ENCODE results near the gene UBQLN3.

GRCh38 chr11:5467527-5467926 is 42.2 kb downstream of the UBQLN3 start:
- TF ChIP-seq CEBPB (IDR thresholded peaks at IDR 0.05) (no peak), RAD21 (IDR thresholded peaks at IDR 0.05; ENCODE audit: low read depth) (no peak), EP300 (IDR thresholded peaks at IDR 0.05; ENCODE audit: borderline replicate concordance) (no peak), TCF12 (IDR thresholded peaks at IDR 0.05; ENCODE audit: low read depth) (no peak), ZBTB7A (IDR thresholded peaks at IDR 0.05; ENCODE audit: low read depth) (no peak), FOXM1 (IDR thresholded peaks at IDR 0.05; ENCODE audit: borderline replicate concordance, low read depth) (no peak)
- TF ChIP-seq, protein P1, sequence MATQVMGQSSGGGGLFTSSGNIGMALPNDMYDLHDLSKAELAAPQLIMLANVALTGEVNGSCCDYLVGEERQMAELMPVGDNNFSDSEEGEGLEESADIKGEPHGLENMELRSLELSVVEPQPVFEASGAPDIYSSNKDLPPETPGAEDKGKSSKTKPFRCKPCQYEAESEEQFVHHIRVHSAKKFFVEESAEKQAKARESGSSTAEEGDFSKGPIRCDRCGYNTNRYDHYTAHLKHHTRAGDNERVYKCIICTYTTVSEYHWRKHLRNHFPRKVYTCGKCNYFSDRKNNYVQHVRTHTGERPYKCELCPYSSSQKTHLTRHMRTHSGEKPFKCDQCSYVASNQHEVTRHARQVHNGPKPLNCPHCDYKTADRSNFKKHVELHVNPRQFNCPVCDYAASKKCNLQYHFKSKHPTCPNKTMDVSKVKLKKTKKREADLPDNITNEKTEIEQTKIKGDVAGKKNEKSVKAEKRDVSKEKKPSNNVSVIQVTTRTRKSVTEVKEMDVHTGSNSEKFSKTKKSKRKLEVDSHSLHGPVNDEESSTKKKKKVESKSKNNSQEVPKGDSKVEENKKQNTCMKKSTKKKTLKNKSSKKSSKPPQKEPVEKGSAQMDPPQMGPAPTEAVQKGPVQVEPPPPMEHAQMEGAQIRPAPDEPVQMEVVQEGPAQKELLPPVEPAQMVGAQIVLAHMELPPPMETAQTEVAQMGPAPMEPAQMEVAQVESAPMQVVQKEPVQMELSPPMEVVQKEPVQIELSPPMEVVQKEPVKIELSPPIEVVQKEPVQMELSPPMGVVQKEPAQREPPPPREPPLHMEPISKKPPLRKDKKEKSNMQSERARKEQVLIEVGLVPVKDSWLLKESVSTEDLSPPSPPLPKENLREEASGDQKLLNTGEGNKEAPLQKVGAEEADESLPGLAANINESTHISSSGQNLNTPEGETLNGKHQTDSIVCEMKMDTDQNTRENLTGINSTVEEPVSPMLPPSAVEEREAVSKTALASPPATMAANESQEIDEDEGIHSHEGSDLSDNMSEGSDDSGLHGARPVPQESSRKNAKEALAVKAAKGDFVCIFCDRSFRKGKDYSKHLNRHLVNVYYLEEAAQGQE (IDR thresholded peaks at IDR 0.05; ENCODE audit: low read depth): no peak
- TF ChIP-seq, protein P2, sequence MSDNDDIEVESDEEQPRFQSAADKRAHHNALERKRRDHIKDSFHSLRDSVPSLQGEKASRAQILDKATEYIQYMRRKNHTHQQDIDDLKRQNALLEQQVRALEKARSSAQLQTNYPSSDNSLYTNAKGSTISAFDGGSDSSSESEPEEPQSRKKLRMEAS (IDR thresholded peaks at IDR 0.05): no peak

Data from Ishikawa (cell line).